ENCODE data around the gene GARIN5A.

The GARIN5A gene

GRCh38 chr19:50488389-50489194, 11.9 kb upstream of the GARIN5A start:
- no peak overlapping the region for H3K27ac ChIP-seq
- no peak for TF ChIP-seq CTCF (conservative IDR thresholded peaks at IDR 0.05; ENCODE audit: low read depth)
- DNase-seq (ENCODE audit: low spot score), result no peak
- CTCF ChIA-PET, result no interaction called here
- POLR2A ChIA-PET (ENCODE audit: low non-redundant PET), result no interaction called here

GRCh38 chr19:50486823-50487515, 10.3 kb upstream of the GARIN5A start:
- H3K27ac ChIP-seq, result no peak overlapping the region
- no peak for DNase-seq (ENCODE audit: low spot score)
- ChIA-PET CTCF (interaction anchor here (0.6 kb wide), 1 partner anchor 30 kb away, joined by 3 read pairs; no protein-coding TSS in a partner anchor), POLR2A (ENCODE audit: low non-redundant PET) (no interaction called here)
- peak; percentile 37; the same call in 1 of the 2 replicates for TF ChIP-seq CTCF (conservative IDR thresholded peaks at IDR 0.05; ENCODE audit: low read depth)

- ChIA-PET CTCF (no interaction called here), POLR2A (ENCODE audit: low non-redundant PET) (no interaction called here)
- no peak for TF ChIP-seq CTCF (conservative IDR thresholded peaks at IDR 0.05; ENCODE audit: low read depth)
- no peak for DNase-seq (ENCODE audit: low spot score)
- H3K27ac ChIP-seq, result no peak overlapping the region
Measured at GRCh38 chr19:50485284-50485955, 8.8 kb upstream of the GARIN5A start.

- ChIA-PET CTCF (no interaction called here), POLR2A (ENCODE audit: low non-redundant PET) (no interaction called here)
- no peak overlapping the region for H3K27ac ChIP-seq
- no peak for DNase-seq (ENCODE audit: low spot score)
- TF ChIP-seq CTCF (conservative IDR thresholded peaks at IDR 0.05; ENCODE audit: low read depth), result no peak
Measured at GRCh38 chr19:50482916-50483315, 6.3 kb upstream of the GARIN5A start.

- H3K27ac ChIP-seq, result no peak overlapping the region
- CTCF ChIA-PET, result no interaction called here
- no peak for TF ChIP-seq CTCF (conservative IDR thresholded peaks at IDR 0.05; ENCODE audit: low read depth)
- POLR2A ChIA-PET (ENCODE audit: low non-redundant PET), result no interaction called here
- no peak for DNase-seq (ENCODE audit: low spot score)
Measured at GRCh38 chr19:50482271-50482855, 5.7 kb upstream of the GARIN5A start.
